Central memory CD4-positive, alpha-beta T cell (primary cell): ENCODE results near the gene DISP3.

Experiments used
- DNase-seq: peaks from one replicate; pipeline ENCODE4 v3.0.0; 2022

DISP3 gene

GRCh38 chr1:11529763-11530730 is 51.1 kb downstream of the DISP3 start:
- DNase-seq = no peak

GRCh38 chr1:11530731-11531311 is 51.9 kb downstream of the DISP3 start:
- no peak for DNase-seq

- DNase-seq = no peak
Measured at GRCh38 chr1:11531314-11531870, 52.4 kb downstream of the DISP3 start.

- DNase-seq = no peak
Measured at GRCh38 chr1:11531943-11532342, 53.0 kb downstream of the DISP3 start.

- no peak for DNase-seq
Measured at GRCh38 chr1:11533790-11534787, 55.1 kb downstream of the DISP3 start.

- no peak for DNase-seq
Measured at GRCh38 chr1:11534846-11535245, 55.9 kb downstream of the DISP3 start.

- no peak for DNase-seq
Measured at GRCh38 chr1:11535316-11535715, 56.4 kb downstream of the DISP3 start.

GRCh38 chr1:11535761-11536572 is 57.0 kb downstream of the DISP3 start:
- no peak for DNase-seq

- DNase-seq = no peak
Measured at GRCh38 chr1:11536573-11537379, 57.8 kb downstream of the DISP3 start.

GRCh38 chr1:11537380-11537764 is 58.4 kb downstream of the DISP3 start:
- no peak for DNase-seq

- no peak for DNase-seq
Measured at GRCh38 chr1:11537854-11538591, 59.1 kb downstream of the DISP3 start.

- DNase-seq = no peak
Measured at GRCh38 chr1:11538886-11539285, 59.9 kb downstream of the DISP3 start.

- DNase-seq = no peak
Measured at GRCh38 chr1:11539850-11540772, 61.2 kb downstream of the DISP3 start.

GRCh38 chr1:11540773-11541160 is 61.8 kb downstream of the DISP3 start:
- no peak for DNase-seq

GRCh38 chr1:11541236-11541635 is 62.3 kb downstream of the DISP3 start:
- no peak for DNase-seq

GRCh38 chr1:11541956-11542355 is 63.0 kb downstream of the DISP3 start:
- no peak for DNase-seq

- DNase-seq = no peak
Measured at GRCh38 chr1:11543392-11543791, 64.4 kb downstream of the DISP3 start.

GRCh38 chr1:11543796-11544195 is 64.8 kb downstream of the DISP3 start:
- DNase-seq = no peak

- no peak for DNase-seq
Measured at GRCh38 chr1:11546456-11546855, 67.5 kb downstream of the DISP3 start.
